Effector memory CD4-positive, alpha-beta T cell (primary cell): ENCODE measurements around the gene PLEKHD1.

Source experiments
- DNase-seq, 3 donors: peaks; one replicate each; pipeline ENCODE4 v3.0.0-alpha.2; 2020
- H3K27ac ChIP-seq: 2 replicates; pipeline ENCODE4 v1.7.0; 2013; ENCODE audit warnings: mild to moderate bottlenecking, low read length, moderate library complexity; ENCODE audit not compliant: insufficient read depth, poor library complexity, severe bottlenecking
- H3K27me3 ChIP-seq: replicated peaks from 2 replicates; pipeline ENCODE4 v1.7.0; 2013; ENCODE audit warnings: mild to moderate bottlenecking, low read length; ENCODE audit not compliant: insufficient read depth, control insufficient read depth, poor library complexity, severe bottlenecking
- H3K36me3 ChIP-seq: 2 replicates; pipeline ENCODE4 v1.7.0; 2013; ENCODE audit warnings: mild to moderate bottlenecking, low read length, moderate library complexity; ENCODE audit not compliant: control insufficient read depth, insufficient read depth
- H3K4me1 ChIP-seq: 2 replicates; pipeline ENCODE4 v1.7.0; 2013; ENCODE audit warnings: low read length, mild to moderate bottlenecking; ENCODE audit not compliant: control insufficient read depth, insufficient read depth, poor library complexity, severe bottlenecking
- H3K4me3 ChIP-seq: 2 replicates; pipeline ENCODE4 v1.7.0; 2013; ENCODE audit warnings: low read length, low read depth, mild to moderate bottlenecking; ENCODE audit not compliant: insufficient read depth, poor library complexity, severe bottlenecking
- H3K9me3 ChIP-seq: 2 replicates; pipeline ENCODE4 v1.7.0; 2013; ENCODE audit warnings: mild to moderate bottlenecking, low read length, moderate library complexity; ENCODE audit not compliant: control insufficient read depth
- total RNA-seq, 3 donors: gene quantifications; one replicate each; lab custom pipeline; 2026; lab: John Stamatoyannopoulos, UW

The PLEKHD1 gene
- total RNA-seq: 0.17 to 0.96 (median 0.58) reads per million in 3 donors

DNA sequence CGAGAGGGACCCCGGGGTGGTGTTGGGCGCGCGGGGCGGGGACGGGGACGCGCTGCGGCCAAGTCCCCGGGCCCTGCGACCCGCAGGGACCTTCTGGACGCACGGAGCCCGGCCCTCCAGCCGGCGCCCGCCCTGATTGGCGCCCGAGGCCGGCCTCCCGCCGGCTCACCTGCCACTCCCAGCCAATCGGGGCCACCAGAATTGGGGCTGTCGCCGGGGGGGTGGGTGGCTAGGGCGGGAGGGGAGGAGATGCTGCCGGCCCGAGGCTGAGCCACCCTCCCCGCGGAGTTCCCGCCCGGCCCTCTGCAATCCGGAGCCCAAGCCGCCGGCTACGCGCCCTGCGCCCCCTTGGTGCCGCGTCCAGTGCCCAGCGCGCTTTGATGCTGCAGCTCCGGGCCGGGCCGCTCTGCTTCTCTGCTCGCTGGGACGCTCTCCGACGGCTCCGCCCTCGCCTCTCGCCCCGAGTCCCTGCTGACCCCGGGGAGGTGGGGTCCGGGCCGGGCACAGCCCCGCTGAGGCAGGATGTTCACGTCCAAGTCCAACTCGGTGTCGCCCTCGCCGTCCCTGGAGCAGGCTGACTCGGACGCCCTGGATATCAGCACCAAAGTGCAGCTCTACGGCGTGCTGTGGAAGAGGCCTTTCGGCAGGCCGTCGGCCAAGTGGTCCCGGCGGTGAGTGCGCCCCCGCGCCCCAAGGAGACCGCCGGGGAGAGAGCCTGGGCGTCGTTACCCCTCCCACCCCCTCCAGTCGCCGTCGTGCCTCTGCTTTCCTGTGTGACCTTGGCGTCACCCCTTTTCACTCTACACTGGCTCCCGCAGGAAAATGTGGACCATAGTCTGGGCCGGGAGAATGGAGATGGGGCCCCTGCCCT, at the start of gene PLEKHD1:
Gene PLEKHD1 (plus strand): TSS at position 285 of the 871 bp plus-strand sequence. CDS start 238 bp downstream, at position 523.
- Histone ChIP-seq H3K27me3 (peaks cover 6% of the 10 kb centered on the region), H3K4me3 (no peak within 1 kb of the TSS), H3K9me3 (no peaks in the 10 kb centered on the region), H3K27ac (no peak within 1 kb of the TSS), H3K36me3 (no peaks in the 10 kb centered on the region), H3K4me1 (peaks cover 4% of the 10 kb centered on the region)
- DNase-seq: no peak

DNA sequence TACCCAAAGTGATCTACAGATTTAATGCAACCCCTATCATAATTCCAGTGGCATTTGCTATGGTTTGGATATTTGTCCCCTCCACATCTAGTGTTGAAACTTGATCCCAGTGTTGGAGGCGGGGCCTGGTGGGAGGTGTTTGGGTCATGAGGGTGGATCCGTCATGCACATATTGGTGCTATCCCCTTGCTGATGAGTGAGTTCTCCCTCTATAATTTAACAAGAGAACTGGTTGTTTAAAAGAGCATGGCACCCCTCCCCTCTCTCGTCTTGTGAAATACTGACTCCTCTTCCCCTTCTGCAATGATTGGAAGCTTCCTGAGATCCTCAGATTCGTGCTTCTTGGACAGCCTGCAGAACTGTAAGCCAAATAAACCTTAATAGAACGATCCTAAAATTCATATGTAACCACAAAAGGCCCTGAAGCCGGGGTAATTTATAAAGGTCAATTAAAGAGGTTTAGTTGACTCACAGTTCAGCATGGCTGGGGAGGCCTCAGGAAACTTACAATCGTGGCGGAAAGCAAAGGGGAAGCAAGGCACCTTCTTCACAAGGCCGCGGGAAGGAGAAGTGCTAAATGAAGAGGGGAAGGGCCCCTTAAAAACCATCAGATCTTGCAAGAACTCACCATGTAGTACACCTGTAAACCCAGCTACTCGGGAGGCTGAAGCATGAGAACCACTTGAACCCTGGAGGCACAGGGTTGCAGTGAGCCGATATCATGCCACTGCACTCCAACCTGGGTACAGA, 44.8 kb upstream of the PLEKHD1 start:
- Histone ChIP-seq H3K9me3 (no peaks in the 10 kb centered on the region), H3K27ac (no peak overlapping the region), H3K36me3 (no peaks in the 10 kb centered on the region), H3K4me3 (no peak overlapping the region), H3K4me1 (no peaks in the 10 kb centered on the region), H3K27me3 (no peaks in the 10 kb centered on the region)
- no peak for DNase-seq

DNA sequence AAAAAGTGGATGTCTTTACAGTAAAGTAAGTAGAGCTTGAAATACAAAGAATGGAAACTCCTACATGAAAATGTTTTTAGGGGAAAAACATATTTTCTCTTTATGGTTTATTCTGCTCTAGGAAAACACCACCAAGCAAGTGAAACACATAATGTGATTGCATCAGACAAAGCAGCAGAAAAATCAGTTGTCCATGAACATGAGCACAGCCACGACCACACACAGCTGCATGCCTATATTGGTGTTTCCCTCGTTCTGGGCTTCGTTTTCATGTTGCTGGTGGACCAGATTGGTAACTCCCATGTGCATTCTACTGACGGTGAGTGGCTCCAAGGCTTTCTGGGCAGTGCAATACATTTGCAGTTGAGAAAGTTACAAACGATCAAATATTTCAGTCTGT, 42.6 kb upstream of the PLEKHD1 start:
- DNase-seq: no peak
- Histone ChIP-seq H3K27ac (no peak overlapping the region), H3K4me1 (no peaks in the 10 kb centered on the region), H3K9me3 (no peaks in the 10 kb centered on the region), H3K36me3 (no peaks in the 10 kb centered on the region), H3K4me3 (no peak overlapping the region), H3K27me3 (no peaks in the 10 kb centered on the region)

DNA sequence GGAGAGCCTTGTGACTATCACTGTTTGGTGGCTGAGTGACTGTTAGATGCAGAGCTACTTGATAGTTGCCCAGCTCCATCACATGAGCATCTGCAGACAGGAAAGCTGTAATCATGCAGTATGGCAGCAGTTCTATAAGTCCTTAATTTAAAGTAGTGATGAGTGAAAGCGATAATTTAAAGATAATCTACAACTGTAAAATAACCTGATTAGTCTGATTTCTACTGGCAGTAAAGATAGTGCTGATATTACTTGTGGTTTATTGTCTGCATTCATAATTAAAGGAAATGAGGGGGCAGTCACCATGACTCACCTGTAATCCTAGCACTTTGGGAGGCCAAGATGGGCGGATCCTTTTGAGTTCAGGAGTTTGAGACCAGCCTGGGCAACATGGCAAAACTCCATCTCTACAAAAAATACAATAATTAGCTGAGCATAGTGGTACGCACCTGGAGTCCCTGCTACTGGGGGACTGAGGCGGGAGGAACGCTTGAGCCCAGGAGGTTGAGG, 41.2 kb upstream of the PLEKHD1 start:
- Histone ChIP-seq H3K4me1 (no peaks in the 10 kb centered on the region), H3K27me3 (no peaks in the 10 kb centered on the region), H3K27ac (no peak overlapping the region), H3K36me3 (no peaks in the 10 kb centered on the region), H3K9me3 (no peaks in the 10 kb centered on the region), H3K4me3 (no peak overlapping the region)
- DNase-seq: no peak

DNA sequence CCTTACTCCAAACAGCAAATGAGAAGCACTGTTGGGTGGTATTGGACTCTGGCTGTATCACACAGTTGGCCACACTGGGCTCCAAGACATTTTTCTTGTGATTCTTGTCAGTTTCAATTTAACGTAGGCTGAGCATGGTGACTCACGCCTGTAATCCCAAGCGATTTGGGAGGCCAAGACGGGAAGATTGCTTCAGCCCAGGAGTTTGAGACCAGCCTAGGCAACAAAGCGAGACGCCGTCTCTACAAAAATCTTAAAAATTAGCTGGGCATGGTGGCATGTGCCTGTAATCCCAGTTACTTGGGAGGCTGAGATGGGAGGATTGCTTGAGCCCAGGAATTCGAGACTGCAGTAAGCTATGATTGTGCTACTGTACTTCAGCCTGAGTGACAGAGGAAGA, 35.3 kb upstream of the PLEKHD1 start:
- H3K36me3 ChIP-seq: no peaks in the 10 kb centered on the region
- no peak overlapping the region for H3K27ac ChIP-seq
- no peaks in the 10 kb centered on the region for H3K27me3 ChIP-seq

DNA sequence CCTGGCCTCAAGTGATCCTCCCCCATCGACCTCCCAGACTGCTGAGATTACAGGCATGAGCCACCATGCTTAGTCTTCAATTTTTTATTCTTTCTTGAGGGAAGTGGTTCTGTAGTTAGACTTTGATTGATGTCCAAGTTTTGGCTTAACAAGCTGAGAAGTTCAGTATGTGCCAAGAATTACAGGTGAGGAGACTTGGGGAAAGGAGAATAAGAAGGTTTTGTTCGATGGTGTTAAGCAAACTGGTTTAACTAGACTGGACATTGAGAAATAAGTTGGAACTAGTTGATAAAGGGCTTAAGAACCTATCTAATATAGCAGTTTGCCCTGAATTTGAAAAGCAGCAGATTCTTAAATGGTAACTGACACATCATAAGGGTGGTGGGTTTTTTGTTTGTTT, 32.6 kb upstream of the PLEKHD1 start:
- Histone ChIP-seq H3K4me1 (no peaks in the 10 kb centered on the region), H3K36me3 (peaks cover 14% of the 10 kb centered on the region)
- DNase-seq: no peak

More for the DNA sequence above, 35.3 kb upstream of the PLEKHD1 start:
- no peaks in the 10 kb centered on the region for H3K4me1 ChIP-seq
- no peak overlapping the region for H3K4me3 ChIP-seq
- no peaks in the 10 kb centered on the region for H3K9me3 ChIP-seq
- no peak for DNase-seq

DNA sequence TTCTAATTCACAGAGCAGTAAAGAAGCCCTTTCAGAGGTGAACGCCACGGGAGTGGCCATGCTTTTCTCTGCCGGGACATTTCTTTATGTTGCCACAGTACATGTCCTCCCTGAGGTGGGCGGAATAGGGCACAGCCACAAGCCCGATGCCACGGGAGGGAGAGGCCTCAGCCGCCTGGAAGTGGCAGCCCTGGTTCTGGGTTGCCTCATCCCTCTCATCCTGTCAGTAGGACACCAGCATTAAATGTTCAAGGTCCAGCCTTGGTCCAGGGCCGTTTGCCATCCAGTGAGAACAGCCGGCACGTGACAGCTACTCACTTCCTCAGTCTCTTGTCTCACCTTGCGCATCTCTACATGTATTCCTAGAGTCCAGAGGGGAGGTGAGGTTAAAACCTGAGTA, 26.2 kb upstream of the PLEKHD1 start:
- Histone ChIP-seq H3K9me3 (no peaks in the 10 kb centered on the region), H3K4me1 (no peaks in the 10 kb centered on the region), H3K27me3 (no peaks in the 10 kb centered on the region), H3K4me3 (no peak overlapping the region), H3K27ac (no peak overlapping the region), H3K36me3 (peaks cover 27% of the 10 kb centered on the region)
- DNase-seq: no peak

More for the DNA sequence above, 32.6 kb upstream of the PLEKHD1 start:
- Histone ChIP-seq H3K27ac (no peak overlapping the region), H3K4me3 (no peak overlapping the region), H3K9me3 (no peaks in the 10 kb centered on the region), H3K27me3 (no peaks in the 10 kb centered on the region)

DNA sequence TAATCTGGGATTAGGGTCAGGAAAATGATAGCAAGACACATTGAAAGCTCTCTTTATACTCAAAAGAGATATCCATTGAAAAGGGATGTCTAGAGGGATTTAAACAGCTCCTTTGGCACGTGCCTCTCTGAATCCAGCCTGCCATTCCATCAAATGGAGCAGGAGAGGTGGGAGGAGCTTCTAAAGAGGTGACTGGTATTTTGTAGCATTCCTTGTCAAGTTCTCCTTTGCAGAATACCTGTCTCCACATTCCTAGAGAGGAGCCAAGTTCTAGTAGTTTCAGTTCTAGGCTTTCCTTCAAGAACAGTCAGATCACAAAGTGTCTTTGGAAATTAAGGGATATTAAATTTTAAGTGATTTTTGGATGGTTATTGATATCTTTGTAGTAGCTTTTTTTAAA, 25.4 kb upstream of the PLEKHD1 start:
- H3K9me3 ChIP-seq: no peaks in the 10 kb centered on the region
- no peak overlapping the region for H3K4me3 ChIP-seq
- H3K27ac ChIP-seq: no peak overlapping the region
- H3K4me1 ChIP-seq: no peaks in the 10 kb centered on the region
- no peak for DNase-seq
- no peaks in the 10 kb centered on the region for H3K27me3 ChIP-seq
- peaks cover 27% of the 10 kb centered on the region for H3K36me3 ChIP-seq

DNA sequence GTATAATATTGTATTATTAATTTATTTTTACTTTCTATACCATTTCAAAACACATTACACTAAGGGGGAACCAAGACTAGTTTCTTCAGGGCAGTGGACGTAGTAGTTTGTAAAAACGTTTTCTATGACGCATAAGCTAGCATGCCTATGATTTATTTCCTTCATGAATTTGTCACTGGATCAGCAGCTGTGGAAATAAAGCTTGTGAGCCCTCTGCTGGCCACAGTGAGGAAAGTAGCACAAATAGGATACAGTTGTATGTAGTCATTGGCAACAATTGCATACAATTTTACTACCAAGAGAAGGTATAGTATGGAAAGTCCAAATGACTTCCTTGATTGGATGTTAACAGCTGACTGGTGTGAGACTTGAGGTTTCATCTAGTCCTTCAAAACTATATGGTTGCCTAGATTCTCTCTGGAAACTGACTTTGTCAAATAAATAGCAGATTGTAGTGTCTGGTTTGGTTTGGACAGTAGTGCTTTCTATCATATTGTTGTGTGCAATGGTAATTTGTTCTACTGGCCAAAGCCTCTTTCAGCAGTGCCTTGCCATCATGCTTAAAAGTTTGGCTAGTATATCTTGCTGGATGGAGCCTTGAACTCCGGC, 24.3 kb upstream of the PLEKHD1 start:
- peak in 2 of 3 donors; percentile 6 to 29 for DNase-seq

More for the DNA sequence above, 24.3 kb upstream of the PLEKHD1 start:
- H3K9me3 ChIP-seq: no peaks in the 10 kb centered on the region
- no peaks in the 10 kb centered on the region for H3K27me3 ChIP-seq
- H3K4me3 ChIP-seq: no peak overlapping the region
- H3K27ac ChIP-seq: no peak overlapping the region
- peaks cover 27% of the 10 kb centered on the region for H3K36me3 ChIP-seq
- H3K4me1 ChIP-seq: no peaks in the 10 kb centered on the region
